ENCODE measurements around the gene LAPTM4A.

The LAPTM4A gene

DNA sequence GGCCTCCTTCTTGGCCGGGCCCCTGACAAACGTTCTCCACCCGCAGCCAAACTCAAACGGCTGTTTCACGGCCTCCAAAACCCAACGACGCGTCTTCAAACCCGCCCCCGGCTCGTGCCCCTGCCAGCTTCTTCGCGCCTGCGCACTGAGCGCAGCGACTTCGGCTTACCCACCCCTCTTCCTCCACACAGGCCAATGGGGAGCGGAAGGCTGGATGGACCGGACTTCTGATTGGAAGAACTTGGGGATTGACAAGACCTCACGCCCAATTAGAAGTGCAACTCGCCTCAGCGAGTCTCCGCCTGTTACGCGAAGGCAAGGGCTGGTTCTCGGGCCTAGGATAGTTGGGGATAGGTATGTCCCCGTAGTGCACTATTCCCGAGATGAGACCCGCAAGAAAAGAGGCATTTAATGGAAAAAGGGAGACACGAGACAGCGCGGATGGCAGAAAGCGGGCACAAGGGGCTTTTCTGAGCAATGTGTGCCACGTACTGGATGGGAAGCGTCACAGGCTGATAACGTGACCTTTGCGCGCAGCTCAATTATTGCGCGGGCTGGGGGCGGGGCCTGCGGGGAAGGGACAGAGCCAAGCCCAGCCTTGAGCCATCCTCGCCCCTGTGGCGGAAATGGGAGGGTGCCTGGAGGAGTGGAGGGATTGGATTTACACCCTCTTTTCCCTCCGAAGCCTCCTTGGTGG lies at the start of gene LAPTM4A:
Gene LAPTM4A (minus strand): TSS at position 97 of the 697 bp plus-strand sequence. CDS start 108 bp downstream, outside the sequence.
- Histone ChIP-seq H3K27ac (ENCODE audit: low read length) (no peak within 1 kb of the TSS), H3K27me3 (ENCODE audit: control insufficient read depth, insufficient read depth, low read length) (no peaks in the 10 kb centered on the region), H3K9me3 (ENCODE audit: control insufficient read depth, insufficient read depth, low read length) (no peaks in the 10 kb centered on the region), H3K36me3 (ENCODE audit: control insufficient read depth, insufficient read depth, low read length) (no peaks in the 10 kb centered on the region), H3K4me1 (ENCODE audit: control insufficient read depth, insufficient read depth, low read length) (no peaks in the 10 kb centered on the region), H3K4me3 (ENCODE audit: low read length) (peak within 1 kb of the TSS; percentile 94)
- WGBS (ENCODE audit: insufficient coverage, insufficient read length), result no CpG with 5 or more reads among the region's 45 CpGs
- DNase-seq (ENCODE audit: low read depth, low spot score), result peak; percentile 99

GRCh38 chr2:20100711-20101110 lies 49.3 kb upstream of the LAPTM4A start:
- no peaks in the 10 kb centered on the region for H3K9me3 ChIP-seq (ENCODE audit: control insufficient read depth, insufficient read depth, low read length)
- WGBS (ENCODE audit: insufficient coverage, insufficient read length), result no CpG with 5 or more reads among the region's 4 CpGs
- H3K36me3 ChIP-seq (ENCODE audit: control insufficient read depth, insufficient read depth, low read length), result no peaks in the 10 kb centered on the region
- no peak for DNase-seq (ENCODE audit: low read depth, low spot score)
- H3K4me1 ChIP-seq (ENCODE audit: control insufficient read depth, insufficient read depth, low read length), result no peaks in the 10 kb centered on the region
- no peaks in the 10 kb centered on the region for H3K27me3 ChIP-seq (ENCODE audit: control insufficient read depth, insufficient read depth, low read length)
- H3K27ac ChIP-seq (ENCODE audit: low read length), result no peak overlapping the region
- H3K4me3 ChIP-seq (ENCODE audit: low read length), result no peak overlapping the region

- DNase-seq (ENCODE audit: low read depth, low spot score), result no peak
- WGBS (ENCODE audit: insufficient coverage, insufficient read length), result no CpG with 5 or more reads among the region's 6 CpGs
- H3K9me3 ChIP-seq (ENCODE audit: control insufficient read depth, insufficient read depth, low read length), result no peaks in the 10 kb centered on the region
- no peak overlapping the region for H3K27ac ChIP-seq (ENCODE audit: low read length)
- H3K36me3 ChIP-seq (ENCODE audit: control insufficient read depth, insufficient read depth, low read length), result no peaks in the 10 kb centered on the region
- no peak overlapping the region for H3K4me3 ChIP-seq (ENCODE audit: low read length)
- no peaks in the 10 kb centered on the region for H3K27me3 ChIP-seq (ENCODE audit: control insufficient read depth, insufficient read depth, low read length)
- no peaks in the 10 kb centered on the region for H3K4me1 ChIP-seq (ENCODE audit: control insufficient read depth, insufficient read depth, low read length)
These were observed 48.4 kb upstream of the LAPTM4A start for GRCh38 chr2:20099780-20100179.

GRCh38 chr2:20097889-20098714 lies 46.7 kb upstream of the LAPTM4A start:
- Histone ChIP-seq H3K36me3 (ENCODE audit: control insufficient read depth, insufficient read depth, low read length) (no peaks in the 10 kb centered on the region), H3K27ac (ENCODE audit: low read length) (no peak overlapping the region), H3K27me3 (ENCODE audit: control insufficient read depth, insufficient read depth, low read length) (no peaks in the 10 kb centered on the region), H3K9me3 (ENCODE audit: control insufficient read depth, insufficient read depth, low read length) (no peaks in the 10 kb centered on the region), H3K4me1 (ENCODE audit: control insufficient read depth, insufficient read depth, low read length) (peaks cover 5% of the 10 kb centered on the region), H3K4me3 (ENCODE audit: low read length) (no peak overlapping the region)
- WGBS (ENCODE audit: insufficient coverage, insufficient read length), result no CpG with 5 or more reads among the region's 21 CpGs
- DNase-seq (ENCODE audit: low read depth, low spot score), result peak; percentile 91

DNA sequence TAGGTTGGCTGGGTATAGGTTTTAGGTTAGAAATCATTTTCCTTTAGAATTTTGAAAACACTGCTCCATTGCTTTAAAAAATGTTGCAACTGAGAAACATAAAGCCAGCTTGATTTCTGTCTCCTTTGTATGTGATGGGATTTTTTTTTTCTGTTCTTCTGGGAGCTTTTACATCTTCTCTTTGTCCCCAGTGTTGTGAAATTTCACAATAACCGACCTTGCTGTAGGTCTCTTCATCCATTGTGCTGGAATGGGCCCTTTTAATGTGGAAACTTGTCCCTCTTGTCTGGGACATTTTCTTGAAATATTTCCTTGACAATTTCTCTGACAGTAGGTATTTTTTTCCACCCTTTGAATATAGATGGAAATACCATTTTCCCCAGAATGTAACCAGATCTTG lies 44.0 kb upstream of the LAPTM4A start:
- no peaks in the 10 kb centered on the region for H3K27me3 ChIP-seq (ENCODE audit: control insufficient read depth, insufficient read depth, low read length)
- H3K9me3 ChIP-seq (ENCODE audit: control insufficient read depth, insufficient read depth, low read length), result no peaks in the 10 kb centered on the region
- no peak for DNase-seq (ENCODE audit: low read depth, low spot score)
- no peaks in the 10 kb centered on the region; the same call in 1 of the 2 replicates for H3K36me3 ChIP-seq (ENCODE audit: control insufficient read depth, insufficient read depth, low read length)
- peaks cover 5% of the 10 kb centered on the region for H3K4me1 ChIP-seq (ENCODE audit: control insufficient read depth, insufficient read depth, low read length)
- H3K27ac ChIP-seq (ENCODE audit: low read length), result no peak overlapping the region
- H3K4me3 ChIP-seq (ENCODE audit: low read length), result no peak overlapping the region
- WGBS (ENCODE audit: insufficient coverage, insufficient read length), result no CpG with 5 or more reads among the region's 1 CpG

DNA sequence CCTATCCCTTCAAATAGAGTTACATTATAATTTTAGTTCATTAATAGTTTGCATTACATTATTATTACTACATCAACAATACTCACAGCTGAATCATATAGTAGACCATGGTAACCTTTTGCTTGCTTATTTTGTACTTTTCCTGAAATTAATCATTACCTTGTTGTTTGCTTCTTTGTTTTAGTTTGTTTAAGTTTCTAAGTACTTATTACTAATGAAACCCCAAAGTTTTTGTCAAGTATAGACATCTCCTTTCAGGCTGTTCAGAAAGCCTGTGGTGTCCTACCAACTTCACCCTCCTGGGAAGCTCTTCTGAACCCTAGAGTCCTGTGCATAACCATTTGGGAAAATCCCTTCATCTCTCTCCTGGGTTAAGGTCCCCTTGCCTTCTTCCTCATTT lies 43.5 kb upstream of the LAPTM4A start:
- Histone ChIP-seq H3K9me3 (ENCODE audit: control insufficient read depth, insufficient read depth, low read length) (no peaks in the 10 kb centered on the region), H3K4me3 (ENCODE audit: low read length) (no peak overlapping the region), H3K27me3 (ENCODE audit: control insufficient read depth, insufficient read depth, low read length) (no peaks in the 10 kb centered on the region), H3K4me1 (ENCODE audit: control insufficient read depth, insufficient read depth, low read length) (peaks cover 5% of the 10 kb centered on the region), H3K36me3 (ENCODE audit: control insufficient read depth, insufficient read depth, low read length) (no peaks in the 10 kb centered on the region; the same call in 1 of the 2 replicates), H3K27ac (ENCODE audit: low read length) (no peak overlapping the region)
- DNase-seq (ENCODE audit: low read depth, low spot score), result no peak

DNA sequence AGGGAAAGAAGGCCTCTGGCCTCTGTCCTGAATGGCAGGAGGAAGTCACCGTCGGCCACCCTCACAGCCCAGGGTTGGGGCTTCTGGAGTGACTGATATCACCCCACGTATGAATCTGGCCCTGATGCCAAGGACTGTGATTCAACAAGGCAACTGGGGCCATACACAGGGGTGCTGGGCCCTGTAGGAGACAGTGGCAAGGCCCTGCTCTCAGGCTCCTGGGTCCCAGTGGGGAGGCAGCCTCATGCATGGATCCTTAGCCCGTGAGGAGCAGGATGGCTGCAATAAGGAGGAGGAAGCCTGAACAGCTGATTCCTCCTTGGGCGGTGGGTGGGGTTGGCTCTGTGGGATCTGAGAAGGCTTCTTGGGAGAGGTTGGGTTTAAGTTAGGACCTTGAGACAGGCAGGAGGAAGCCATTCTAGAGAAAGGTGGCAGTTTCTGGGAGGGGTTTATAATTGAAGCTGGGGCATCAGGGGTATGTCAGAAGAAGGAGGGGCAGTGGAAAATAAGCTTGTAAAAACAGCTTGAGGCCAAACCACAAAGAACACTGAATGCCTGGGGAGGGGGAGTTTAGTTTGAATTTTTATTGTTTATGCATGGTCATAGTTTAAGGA lies 42.8 kb upstream of the LAPTM4A start:
- H3K36me3 ChIP-seq (ENCODE audit: control insufficient read depth, insufficient read depth, low read length), result no peaks in the 10 kb centered on the region; the same call in 1 of the 2 replicates
- no peaks in the 10 kb centered on the region for H3K27me3 ChIP-seq (ENCODE audit: control insufficient read depth, insufficient read depth, low read length)
- WGBS (ENCODE audit: insufficient coverage, insufficient read length), result no CpG with 5 or more reads among the region's 5 CpGs
- DNase-seq (ENCODE audit: low read depth, low spot score), result no peak
- peaks cover 5% of the 10 kb centered on the region for H3K4me1 ChIP-seq (ENCODE audit: control insufficient read depth, insufficient read depth, low read length)
- H3K27ac ChIP-seq (ENCODE audit: low read length), result no peak overlapping the region
- no peaks in the 10 kb centered on the region for H3K9me3 ChIP-seq (ENCODE audit: control insufficient read depth, insufficient read depth, low read length)
- no peak overlapping the region for H3K4me3 ChIP-seq (ENCODE audit: low read length)

GRCh38 chr2:20093263-20094141 lies 42.1 kb upstream of the LAPTM4A start:
- no peaks in the 10 kb centered on the region; the same call in 1 of the 2 replicates for H3K36me3 ChIP-seq (ENCODE audit: control insufficient read depth, insufficient read depth, low read length)
- no CpG with 5 or more reads among the region's 11 CpGs for WGBS (ENCODE audit: insufficient coverage, insufficient read length)
- H3K27me3 ChIP-seq (ENCODE audit: control insufficient read depth, insufficient read depth, low read length), result no peaks in the 10 kb centered on the region
- H3K4me1 ChIP-seq (ENCODE audit: control insufficient read depth, insufficient read depth, low read length), result peaks cover 5% of the 10 kb centered on the region
- no peak for DNase-seq (ENCODE audit: low read depth, low spot score)
- no peak overlapping the region for H3K4me3 ChIP-seq (ENCODE audit: low read length)
- no peak overlapping the region for H3K27ac ChIP-seq (ENCODE audit: low read length)
- no peaks in the 10 kb centered on the region for H3K9me3 ChIP-seq (ENCODE audit: control insufficient read depth, insufficient read depth, low read length)

DNA sequence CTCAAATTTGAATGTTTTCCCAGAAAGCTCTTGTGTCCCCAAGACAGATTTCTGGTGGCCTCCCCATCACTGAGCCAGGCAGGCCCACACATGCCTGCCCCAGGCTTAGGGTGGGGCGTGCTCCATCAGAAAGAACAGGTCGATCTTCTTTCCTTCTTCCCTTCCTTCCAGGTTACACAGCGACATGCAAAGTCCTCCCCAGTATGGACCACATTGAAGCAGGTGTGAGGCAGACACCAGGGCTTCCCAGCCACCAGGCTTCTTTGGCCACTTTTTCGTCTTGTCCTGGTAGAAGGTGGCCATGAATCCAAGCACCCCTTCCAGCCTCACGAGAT lies 41.4 kb upstream of the LAPTM4A start:
- Histone ChIP-seq H3K9me3 (ENCODE audit: control insufficient read depth, insufficient read depth, low read length) (no peaks in the 10 kb centered on the region), H3K4me1 (ENCODE audit: control insufficient read depth, insufficient read depth, low read length) (peaks cover 5% of the 10 kb centered on the region), H3K27me3 (ENCODE audit: control insufficient read depth, insufficient read depth, low read length) (no peaks in the 10 kb centered on the region), H3K27ac (ENCODE audit: low read length) (no peak overlapping the region), H3K4me3 (ENCODE audit: low read length) (no peak overlapping the region), H3K36me3 (ENCODE audit: control insufficient read depth, insufficient read depth, low read length) (no peaks in the 10 kb centered on the region; the same call in 1 of the 2 replicates)
- WGBS (ENCODE audit: insufficient coverage, insufficient read length), result no CpG with 5 or more reads among the region's 5 CpGs
- DNase-seq (ENCODE audit: low read depth, low spot score), result no peak
